ENCODE measurements around the gene LRPPRC.

Gene LRPPRC

DNA sequence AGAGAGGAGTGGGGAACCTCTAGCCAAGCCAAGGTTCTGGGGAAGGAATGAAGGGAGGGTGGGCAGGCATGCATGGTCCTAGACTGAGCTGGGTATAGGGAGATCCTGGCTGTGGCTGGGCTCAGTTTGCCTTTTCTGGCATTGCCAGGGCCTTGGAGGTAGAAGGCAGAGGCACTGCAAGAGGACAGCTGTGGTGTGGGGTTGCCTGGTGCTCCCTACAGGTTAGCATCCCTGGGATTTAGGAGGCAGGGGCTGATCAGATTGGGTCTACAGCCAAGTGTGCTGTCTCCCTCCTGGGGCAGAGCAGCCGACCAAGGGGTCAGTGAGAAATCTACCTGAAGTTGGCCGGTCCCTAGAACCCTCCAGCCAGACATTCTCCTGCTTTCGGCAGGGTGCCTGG is 141.1 kb downstream of the LRPPRC start:
- no peak for DNase-seq (ENCODE audit: low read depth)

DNA sequence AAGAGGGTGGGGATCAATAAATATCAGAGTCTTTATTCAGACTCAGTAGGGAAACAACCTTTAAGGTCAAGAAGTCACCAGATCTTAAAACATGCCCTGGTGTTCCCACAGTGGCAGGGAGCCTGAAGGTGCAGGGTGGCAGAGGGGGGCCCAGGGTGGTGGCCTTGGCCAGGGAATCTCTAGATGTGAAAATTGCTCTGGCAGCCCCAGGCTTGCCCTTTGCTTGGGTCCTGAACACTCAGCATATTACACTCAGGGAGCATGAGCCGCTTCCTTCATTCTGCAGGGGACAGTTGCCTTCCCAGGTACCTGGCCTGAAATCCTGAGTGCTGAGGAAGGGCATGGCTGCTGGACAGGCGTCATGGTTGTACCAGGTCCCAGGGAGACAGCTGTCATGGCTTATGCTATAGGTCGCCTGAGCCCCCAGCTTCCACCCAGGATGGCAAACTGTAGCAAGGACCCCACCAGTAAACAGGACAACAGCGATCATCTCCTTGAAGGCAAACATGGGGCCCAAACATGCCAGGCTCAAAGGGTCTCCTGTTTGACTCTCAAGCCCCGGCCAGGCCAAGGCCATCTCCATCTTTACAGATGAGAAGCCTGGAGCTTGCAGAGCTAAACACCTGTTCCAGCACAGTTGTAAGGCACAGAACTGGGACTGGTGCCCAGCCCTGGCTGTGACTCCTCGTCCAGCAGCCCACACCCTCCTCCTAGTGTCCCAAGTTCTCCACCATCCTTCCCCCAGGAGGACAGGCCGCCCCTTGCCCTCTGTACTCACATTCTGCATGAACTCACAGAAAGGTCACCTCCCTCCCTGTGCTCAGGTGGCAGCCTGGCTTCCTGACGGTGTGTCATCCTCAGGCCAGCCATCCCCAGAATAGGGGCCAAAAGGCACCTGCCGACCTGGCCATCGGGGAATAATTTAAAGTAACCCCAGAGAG is 142.4 kb downstream of the LRPPRC start:
- no peak for DNase-seq (ENCODE audit: low read depth)

DNA sequence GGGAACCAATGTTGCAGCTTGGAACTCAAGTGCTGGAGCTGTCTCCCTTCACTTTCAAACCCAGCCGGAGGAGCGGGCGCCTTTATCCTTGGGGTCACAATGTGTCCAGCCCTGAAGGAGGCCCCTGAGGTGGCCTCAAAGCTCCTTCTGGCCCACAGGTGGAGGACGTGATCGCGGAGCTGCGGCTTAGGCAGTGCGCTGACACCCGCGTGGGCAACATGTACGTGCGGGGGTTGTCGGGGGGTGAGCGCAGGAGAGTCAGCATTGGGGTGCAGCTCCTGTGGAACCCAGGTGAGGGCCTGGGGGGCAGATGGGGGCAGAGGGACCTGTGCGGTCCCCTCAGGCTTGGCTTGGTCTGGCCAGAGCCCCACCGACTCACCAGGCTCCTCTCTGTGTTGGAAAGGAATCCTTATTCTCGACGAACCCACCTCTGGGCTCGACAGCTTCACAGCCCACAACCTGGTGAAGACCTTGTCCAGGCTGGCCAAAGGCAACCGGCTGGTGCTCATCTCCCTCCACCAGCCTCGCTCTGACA is 143.5 kb downstream of the LRPPRC start:
- DNase-seq (ENCODE audit: low read depth): no peak

DNA sequence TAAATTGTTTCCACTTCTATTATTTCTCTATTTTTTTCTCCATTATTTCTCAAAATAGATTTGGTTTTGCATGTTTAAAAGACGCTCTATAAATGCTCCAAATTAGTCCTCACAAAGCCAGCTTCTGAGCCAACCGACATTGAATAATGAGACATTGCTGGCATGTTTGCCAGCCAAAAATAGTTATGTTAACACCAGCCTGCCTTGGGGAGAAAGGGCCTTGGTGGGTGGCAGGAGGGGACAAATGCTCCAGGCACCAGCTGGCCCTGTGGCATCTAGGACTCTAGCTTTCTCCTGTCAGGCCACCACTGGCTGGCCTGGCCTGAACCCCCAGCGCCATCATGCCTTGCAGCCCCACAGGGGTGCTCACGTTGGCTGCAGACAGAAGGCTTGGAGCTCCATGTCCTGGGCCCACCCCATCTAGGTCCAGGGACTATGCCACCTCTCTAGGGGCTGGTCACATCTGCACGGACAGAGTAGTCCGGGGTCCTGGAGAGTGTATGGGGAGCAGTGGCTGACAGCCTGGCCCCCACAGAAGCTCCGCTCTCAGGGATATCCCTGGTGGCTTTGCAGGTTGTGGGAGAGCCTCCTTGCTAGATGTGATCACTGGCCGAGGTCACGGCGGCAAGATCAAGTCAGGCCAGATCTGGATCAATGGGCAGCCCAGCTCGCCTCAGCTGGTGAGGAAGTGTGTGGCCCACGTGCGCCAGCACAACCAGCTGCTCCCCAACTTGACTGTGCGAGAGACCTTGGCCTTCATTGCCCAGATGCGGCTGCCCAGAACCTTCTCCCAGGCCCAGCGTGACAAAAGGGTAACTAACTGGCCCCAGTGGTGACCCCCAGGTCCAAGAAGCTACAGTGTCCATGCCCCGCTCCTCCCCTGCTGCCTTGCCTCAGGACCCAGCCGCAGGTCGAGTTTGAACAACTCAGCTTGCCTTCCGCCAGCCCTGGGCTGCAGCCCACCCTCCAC is 144.5 kb downstream of the LRPPRC start:
- no peak for DNase-seq (ENCODE audit: low read depth)

DNA sequence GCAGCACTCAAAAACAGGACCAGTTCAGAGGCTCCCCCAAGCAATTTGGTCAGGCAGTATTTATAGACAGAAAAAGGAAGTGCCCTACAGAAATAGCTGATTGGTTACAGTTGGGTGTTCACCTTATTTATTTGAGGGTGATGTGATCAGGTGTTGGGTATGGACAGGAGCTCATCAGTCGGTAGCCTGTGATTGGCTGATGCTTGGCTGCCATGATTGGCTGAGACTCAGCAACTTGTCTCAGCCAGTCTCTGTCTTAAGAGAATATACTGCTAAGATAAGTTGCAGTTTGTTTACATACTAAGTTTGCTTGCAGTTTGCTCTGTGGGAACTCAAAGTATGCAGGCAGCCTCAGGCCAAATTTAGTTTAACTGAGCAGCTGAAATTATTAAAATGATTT is 147.6 kb downstream of the LRPPRC start:
- DNase-seq (ENCODE audit: low read depth): no peak

DNA sequence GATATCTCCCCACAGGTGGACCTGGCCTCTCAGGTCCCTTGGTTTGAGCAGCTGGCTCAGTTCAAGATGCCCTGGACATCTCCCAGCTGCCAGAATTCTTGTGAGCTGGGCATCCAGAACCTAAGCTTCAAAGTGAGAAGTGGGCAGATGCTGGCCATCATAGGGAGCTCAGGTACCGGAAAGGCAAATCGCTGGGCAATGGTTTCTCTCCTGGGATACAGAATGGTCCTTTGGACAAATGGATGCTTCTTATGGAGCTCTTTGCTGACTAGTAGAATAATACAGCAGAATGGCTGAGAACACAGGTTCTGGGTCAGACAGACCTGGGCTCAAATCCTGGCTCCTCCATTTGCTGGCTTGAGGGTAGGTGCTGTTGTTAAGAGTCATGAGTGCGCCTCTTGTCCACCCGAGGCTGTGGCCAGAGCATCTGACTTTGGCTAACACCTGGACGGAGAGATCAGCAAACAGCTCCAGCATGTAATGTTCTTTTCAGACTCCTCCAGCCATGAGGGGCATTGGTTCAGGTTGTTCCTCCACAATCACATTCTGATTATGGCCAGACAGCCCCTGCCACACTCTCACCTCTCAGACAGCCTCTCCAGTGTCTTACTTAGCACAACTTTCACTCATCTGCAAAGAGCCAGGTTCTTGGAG is 149.5 kb downstream of the LRPPRC start:
- no peak for DNase-seq (ENCODE audit: low read depth)

DNA sequence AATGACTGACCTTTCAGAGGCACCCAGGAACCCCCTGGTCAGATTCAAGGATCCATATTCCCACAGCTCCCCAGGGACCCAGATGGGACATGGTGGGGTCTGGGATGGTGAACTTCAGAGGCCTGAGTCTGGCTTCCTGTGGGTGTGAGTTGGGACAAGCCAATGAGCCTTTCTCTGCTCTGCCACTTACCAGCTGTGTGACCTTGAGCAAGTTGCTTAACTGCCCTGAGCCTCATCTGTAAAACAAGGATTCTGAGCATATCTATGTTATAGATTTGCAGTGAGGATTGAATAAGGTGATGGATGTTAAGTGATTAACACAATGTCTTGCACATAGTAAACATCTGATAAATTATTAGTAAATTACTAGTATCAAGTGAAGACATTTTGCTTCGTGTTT is 150.6 kb downstream of the LRPPRC start:
- DNase-seq (ENCODE audit: low read depth): no peak

DNA sequence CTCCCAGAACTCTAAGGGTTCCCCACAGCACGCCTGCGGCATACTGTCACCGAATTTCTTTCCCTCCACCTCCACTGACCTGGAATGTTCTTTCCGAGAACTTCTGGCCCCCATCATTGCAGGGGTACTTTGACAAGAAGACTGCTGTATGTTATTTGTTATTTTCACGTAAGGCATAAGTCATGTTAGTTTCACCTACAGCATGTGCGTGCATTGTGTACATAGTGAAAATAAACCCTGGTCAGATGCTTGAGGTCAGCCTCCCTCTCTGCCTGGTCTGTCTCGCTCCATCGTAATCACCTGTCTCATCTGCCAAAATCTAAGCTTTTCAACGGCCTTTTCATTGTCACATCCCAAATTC is 152.9 kb downstream of the LRPPRC start:
- DNase-seq (ENCODE audit: low read depth): no peak

DNA sequence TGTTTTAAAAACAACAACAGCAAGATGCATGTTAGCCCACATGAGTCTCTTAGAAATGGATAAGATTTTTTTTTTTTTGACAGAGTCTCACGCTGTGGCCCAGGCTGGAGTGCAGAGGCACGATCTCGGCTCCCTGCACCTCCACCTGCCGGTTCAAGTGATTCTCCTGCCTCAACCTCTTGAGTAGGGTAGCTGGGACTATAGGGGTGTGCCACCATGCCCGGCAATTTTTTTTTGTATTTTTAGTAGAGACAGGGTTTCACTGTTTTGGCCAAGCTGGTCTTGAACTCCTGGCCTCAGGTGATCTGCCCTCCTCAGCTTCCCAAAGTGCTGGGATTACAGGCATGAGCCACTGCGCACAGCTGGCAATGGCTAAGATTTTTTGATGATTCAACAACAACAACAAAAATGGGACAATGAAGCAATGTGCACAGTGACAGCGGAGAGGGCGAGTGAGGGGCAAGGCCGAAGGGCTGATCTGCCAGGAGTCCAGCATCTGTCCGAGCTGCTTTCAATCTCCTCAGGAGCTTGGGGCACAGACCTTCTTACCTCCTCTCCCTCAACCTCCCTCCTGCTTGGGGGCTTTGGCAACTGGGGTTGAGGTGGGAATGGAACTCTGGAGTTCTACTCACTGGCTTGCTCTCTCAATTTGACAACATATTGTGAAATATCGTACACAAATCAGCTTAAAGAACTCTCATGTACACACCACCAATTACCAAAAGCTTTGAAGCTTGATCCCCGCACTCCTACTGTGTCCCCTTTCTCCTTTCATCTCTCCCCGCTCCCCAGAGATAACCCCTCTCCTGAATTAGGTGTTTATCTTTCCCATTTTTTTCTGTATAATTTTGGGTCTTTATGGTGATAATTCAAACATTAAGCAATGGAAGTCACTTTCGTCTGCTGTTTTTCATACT is 153.6 kb downstream of the LRPPRC start:
- no peak for DNase-seq (ENCODE audit: low read depth)

DNA sequence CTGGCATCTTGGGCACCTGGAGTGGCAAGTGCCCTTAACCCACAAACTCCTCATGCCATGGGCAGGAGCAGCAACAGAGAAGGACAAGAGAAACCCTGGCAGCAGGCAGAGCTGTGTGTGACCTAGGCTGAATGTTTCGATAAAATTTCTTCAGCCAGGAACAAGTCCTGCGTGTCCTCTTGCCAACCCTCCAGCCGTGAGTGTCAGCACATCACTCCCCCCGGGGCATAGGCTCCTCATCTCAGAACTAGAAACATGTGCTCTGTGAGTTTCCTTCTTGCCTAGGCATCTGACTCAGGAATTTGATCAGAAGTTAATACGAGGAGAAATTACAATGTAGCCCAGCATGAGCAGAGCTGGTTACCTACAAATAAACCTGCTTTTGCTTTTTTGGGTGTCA is 154.8 kb downstream of the LRPPRC start:
- DNase-seq (ENCODE audit: low read depth): no peak

DNA sequence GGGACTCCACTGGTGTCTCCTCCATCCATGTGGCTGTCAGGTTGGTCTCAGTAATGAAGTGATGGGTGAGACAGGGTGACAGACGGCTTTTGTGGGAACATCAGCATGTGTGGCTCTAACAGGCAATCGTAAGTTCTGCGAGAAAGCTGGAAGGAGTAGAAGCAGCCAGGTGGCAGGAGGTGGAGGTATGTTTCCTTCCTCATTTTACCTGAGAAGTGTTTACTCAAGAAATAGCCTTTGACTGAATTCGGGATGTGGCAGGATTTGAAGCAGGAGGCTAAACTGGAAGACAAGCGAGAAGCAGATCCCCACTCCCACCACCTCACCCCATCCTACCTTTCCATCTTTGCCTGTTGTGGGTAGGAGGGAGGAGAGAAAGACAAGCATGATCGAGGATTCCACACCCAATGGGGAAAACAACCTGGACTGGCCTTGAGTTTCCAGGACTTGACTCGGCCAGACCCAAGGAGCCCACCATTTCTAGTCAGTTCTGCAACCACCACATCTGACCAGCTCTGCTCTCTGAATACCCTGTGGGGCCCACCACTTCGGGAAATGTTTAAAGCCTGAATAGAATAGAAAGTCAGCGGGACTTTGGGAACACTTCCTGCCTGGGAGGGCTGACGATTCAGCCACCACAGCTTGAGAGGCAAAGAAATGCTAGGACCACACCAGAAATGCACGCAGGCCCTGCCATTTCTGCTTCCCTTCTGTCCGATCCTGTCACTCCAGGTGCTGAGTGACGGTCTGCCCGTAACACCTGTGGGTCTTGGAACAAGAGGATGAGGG is 155.8 kb downstream of the LRPPRC start:
- no peak for DNase-seq (ENCODE audit: low read depth)

DNA sequence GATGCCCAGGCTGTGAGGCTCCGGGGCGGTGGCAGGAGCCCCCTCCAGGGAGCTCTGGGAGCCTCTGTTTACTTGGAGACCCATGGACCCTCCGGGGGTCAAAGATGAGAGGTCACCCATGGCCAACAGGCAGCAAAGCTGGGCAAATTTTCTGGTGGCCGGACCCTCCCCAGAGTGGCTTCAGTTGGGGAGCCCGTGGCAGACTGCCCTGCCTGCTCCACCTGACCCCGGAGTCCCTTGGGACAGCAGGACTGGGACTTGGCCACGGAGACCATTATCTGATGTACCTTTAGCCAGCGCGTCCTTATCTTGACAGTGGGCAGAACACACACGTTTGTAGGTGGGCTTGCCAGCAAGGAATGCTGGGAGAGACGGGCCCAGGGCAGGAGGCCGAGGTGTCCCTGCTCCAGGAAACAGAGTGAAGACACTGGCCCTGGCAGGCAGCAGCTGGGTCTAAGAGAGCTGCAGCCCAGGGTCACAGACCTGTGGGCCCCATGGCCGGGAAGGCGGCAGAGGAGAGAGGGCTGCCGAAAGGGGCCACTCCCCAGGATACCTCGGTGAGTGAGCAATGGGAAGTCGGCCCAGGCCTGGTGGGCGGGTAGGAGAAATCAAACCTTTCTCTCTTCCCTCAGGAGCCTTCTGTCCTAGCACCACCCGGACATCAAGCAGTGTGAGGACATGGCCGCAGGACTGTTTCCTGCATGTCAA is 157.1 kb downstream of the LRPPRC start, which contains the start of the genes ABCG5 and ABCG8:
ABCG5 (minus strand) TSS at position 280 of the 708 bp plus-strand sequence; CDS start at position 120, 160 bp downstream.
ABCG8 (plus strand) TSS at position 412 of the 708 bp plus-strand sequence; CDS start at position 495, 83 bp downstream.
- no peak for DNase-seq (ENCODE audit: low read depth)

DNA sequence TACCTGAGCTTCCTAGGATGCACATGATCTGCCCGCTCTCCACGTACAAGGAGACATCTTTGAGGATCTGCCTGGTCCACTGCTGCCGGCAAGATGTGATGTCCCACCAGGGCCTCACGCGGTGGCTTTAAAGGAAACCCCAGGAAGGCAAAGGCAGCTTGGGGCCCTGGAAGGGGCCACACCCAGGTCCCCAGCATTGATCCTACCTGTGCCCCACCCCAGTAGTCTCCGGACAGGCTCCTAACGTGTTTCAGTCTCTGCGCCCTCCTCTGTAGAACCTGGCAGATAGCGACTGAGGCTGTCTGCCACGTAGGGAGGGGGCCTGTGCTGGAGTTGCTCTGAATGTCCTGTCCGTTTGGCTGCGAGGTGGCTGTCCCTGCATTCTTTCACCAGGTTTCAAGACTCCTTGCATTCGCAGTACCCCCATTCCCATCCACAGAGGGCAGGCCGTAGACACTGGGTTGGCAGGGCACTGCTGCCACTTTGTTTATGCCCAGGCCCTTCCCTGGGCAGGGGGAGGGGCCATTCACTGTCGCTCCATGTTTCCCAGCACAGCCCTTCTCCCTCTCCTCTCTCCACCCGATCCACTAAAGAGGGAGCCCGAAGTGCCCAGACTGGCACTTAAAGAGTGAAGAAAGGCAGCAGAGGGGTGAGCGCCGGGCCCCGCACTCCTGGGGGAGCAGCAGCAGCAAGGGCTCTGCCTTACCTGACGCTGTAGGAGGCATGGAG is 157.8 kb downstream of the LRPPRC start:
- DNase-seq (ENCODE audit: low read depth): no peak

DNA sequence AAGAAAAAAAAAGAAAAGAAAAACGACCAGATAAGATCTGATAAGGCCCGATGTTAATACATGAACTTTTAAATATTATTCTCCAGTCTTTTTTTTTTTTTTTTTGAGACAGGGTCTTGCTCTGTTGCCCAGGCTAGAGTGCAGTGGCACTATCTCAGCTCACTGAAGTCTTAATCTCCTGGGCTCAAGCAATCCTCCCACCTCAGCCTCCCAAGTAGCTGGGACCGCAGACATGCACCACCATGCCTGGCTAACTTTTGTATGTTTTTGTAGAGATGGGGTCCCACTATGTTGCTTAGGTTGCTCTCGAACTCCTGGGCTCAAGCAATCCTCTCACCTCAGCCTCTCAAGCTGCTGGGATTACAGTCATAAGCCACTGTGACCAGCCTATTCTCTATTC is 158.8 kb downstream of the LRPPRC start:
- no peak for DNase-seq (ENCODE audit: low read depth)
